HG03196 (cell line): ENCODE results near the gene LYRM4.
A peak's percentile ranks its signal among the peaks of the same experiment; 100 is the strongest.

Experiments
- ATAC-seq: cut with Tn5 transposase; IDR thresholded peaks from one replicate; pipeline ENCODE4 v1.9.1; 2021; ENCODE audit not compliant: unreplicated experiment

Gene LYRM4

GRCh38 chr6:5260661-5261544 is at the start of gene LYRM4, which contains the start of gene FARS2:
Gene LYRM4 (minus strand): TSS chr6:5260950. CDS start chr6:5260733, 217 bp downstream.
Gene FARS2 (plus strand): TSS chr6:5261513.
- peak; percentile 80 for ATAC-seq

DNA sequence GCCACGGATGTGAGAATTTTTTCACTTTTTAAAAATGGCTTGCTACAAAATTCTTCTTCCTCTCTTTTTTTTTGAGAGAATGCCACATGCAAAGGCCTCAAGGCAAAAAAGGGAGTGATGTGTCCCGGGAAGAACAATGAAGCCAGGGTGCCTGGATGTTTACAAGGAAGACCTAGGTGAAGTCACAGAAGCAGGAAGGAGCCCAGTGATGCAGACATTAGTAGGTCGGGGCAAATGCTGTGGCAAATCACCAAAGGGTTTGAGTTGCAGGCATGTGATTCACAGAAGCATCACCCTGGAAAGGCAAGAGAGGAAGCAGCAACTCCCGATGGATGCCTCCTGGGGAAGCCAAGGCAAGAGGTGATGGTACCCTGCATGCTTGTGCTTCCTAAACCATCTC is 47.3 kb upstream of the LYRM4 start:
- ATAC-seq, result no peak

- ATAC-seq, result no peak
Measured at GRCh38 chr6:5307058-5307457, 46.3 kb upstream of the LYRM4 start.

- ATAC-seq, result no peak
Measured at GRCh38 chr6:5305968-5306626, 45.3 kb upstream of the LYRM4 start.

DNA sequence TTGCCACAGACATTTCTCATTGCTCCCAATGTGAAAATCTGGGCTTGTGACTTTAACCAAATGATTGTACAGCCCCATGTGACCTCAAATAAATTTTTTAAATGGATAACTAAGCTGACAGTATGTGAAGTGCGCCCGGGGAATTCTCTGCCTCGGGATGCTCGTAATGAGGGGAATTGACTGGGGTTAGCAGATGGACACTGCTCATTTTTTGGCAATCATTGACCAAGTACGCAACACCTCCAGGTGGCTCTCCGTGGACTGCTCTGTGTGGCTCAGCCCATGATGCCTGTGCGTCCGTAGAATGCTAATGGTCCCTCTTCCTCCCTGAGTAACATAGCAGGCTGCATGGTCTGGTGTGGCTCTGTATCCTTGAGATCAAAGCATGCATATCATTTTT is 42.9 kb upstream of the LYRM4 start:
- no peak for ATAC-seq

DNA sequence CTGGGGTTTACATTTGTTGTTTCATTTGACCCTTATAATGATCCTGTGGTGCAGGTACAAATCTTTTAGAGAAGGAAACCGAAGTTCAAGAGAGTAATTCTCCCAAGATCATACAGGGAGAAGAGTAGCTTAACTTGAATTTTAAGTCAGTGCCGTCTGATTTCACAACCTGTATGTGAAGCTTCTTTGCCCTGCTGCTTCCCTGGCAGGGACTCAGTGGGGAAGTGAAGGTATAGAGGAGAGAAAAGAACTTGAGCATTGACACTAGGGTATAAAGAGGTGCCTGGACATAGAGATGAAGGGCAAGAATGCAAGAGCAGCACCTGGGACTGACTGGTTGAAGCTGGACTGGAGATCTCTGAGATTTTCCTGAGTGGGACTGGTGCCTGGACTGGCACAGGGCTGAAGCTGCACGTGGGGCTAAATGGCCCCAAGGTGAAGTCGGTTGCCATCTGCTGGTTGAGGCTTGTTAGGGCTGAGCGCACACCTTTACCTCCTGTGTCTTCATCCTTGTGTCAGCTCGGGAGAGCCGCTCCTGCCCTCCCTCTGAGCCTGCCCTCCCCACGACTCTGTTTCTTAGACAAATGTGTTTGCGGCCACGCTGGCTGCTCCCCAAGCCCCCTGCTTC is 42.4 kb upstream of the LYRM4 start:
- peak; percentile 48 for ATAC-seq

DNA sequence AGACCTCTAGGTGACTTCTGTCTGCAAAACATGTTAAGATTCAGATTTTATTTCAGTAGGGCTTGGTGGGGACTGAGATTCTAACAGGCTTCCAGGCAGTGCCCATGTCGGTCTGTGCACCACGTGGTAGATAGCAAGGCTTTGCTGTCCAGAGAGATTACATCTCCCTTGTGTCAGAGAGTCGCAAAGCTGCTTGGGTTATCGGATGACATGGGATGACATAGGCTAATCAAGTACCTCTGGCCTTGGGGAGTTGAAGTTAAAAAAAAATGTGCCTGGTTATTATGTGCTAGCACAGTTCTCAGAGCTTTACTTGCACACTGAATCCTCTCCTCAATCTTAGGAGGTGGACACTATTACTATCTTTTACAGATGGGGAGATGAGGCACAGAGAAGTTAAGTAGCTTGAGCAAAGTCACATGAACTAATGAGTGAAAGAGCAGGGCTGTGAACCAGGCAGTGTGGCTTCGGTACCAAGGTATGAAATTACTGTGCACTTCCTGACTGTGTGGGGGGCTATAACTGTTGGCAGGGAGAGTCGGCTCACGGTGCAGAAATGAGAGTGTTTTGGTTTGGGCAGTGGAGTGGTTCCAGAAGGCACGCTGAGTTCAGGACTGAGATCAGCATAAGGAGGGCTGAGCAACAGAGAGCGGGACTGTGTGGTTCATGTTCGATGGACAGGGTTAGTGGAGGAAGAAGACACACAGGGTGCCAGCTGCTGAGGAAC is 41.6 kb upstream of the LYRM4 start:
- ATAC-seq, result peak; percentile 94

GRCh38 chr6:5300206-5300764 is 39.5 kb upstream of the LYRM4 start:
- ATAC-seq, result no peak

DNA sequence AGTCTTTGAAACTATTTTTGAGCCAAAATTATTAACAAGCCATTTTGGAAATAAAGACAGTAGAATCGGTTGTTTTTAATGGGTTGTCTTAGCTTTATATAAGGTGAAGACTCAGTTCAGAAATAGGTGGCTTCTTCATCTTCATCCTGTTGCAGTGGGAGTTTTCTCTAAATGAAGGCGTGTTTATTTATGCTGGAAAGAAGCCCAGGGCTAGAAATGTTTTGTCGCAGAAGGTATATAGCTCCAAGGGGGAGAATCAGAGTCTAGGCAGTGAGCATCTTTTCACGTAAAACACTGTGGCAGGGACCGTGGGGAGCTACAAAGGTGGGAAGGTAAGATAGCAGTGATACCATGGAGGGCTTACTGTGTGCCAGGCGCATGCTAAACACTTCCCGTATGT is 34.9 kb upstream of the LYRM4 start:
- ATAC-seq, result no peak

DNA sequence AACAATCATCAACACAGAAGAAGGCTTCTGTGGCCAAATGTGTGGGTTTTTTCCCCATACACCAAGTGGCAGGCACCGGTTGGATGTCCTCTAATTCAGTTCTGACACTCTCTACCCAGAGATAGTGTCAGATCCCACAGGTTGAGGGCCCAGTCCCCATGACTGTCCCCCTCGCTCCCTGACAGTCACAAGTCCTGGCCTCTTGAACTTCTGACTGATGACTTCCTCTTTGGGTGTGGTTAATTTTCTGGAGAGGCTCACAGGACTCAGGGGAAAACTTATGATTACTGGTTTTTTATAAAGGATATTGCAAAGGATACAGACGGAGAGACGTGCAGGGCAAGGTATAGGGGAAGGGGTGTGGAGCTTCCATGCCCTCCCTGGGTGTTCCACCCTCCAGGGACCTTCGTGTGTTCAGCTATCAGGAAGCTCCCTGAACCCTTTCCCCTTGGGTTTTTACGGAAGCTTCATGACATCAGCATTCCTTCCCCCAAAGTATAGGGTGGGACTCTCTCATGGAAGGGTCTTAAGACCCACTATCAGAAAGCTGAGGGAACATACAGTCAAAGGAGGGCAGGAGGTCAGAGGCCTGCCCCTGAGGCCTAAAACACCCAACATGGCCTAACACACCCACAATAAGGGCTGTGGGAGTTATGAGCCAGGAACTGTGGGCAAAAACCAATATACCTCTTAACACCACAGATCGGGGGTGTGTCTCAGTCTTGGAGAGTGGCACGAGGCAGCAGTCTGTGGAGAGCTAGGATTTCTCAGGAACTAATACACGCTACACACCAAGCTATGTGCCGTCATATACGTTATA is 33.9 kb upstream of the LYRM4 start:
- ATAC-seq, result no peak

GRCh38 chr6:5293692-5294091 is 32.9 kb upstream of the LYRM4 start:
- no peak for ATAC-seq

- no peak for ATAC-seq
Measured at GRCh38 chr6:5292154-5292553, 31.4 kb upstream of the LYRM4 start.

- no peak for ATAC-seq
Measured at GRCh38 chr6:5290500-5290899, 29.8 kb upstream of the LYRM4 start.

- ATAC-seq, result no peak
Measured at GRCh38 chr6:5290097-5290496, 29.3 kb upstream of the LYRM4 start.

- no peak for ATAC-seq
Measured at GRCh38 chr6:5287966-5288297, 27.2 kb upstream of the LYRM4 start.

DNA sequence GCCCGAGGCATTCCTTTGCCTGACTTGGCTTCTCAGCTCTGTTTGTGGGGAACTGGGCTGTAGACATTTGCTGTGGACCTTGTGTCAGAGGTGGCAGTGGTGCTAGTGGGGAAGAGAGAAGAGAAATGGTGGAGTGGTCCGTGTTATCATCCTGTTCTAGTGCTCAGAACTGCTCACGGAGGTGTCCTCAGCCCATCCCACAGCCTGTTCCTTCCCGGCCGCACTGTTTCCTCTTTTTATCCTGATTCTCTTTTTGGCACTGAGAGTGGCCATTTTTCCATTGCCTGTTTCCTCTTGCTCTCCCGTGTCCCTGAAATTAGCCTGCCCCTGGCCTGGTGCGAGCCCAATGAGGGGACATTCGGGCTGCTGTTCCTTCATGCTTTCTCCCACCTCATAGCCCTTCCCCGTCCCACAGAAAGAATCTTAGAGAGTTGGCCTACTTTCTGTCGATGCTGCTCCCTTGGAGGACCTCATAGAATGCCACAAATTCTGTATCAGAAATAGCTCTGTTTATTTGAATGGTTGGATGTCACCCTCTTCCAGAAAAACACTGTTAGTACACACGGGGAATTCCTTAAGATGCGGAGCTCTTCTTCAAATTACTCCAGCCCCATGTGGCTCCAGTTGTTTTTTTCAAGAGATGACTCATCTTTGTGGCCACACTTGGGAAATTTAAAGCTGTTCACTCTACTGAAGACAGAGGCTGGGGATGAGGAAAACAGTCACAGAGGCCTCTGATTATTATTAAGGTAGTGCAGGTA is 26.6 kb upstream of the LYRM4 start:
- ATAC-seq, result no peak

DNA sequence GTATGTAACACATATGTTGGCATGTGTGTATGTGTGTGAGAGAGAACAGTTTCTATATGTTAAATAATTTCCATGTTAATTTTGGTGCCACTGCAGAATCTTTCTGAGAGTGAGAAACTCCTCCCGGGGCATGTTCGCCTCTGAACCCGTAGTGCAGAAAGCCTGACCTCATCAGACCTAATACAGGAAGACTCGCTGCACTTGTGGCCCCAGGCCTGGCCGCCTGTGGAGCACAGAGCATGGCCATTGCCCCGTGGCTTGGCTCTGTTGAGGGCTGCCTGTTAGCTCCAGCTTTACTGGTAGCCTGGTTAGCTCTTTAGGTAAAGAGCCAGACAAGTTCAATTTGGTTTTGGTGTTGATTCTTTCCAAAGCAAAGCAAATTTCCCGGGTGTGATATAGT is 26.0 kb upstream of the LYRM4 start:
- peak; percentile 58 for ATAC-seq

- ATAC-seq, result no peak
Measured at GRCh38 chr6:5285526-5285925, 24.8 kb upstream of the LYRM4 start.

GRCh38 chr6:5285081-5285480 is 24.3 kb upstream of the LYRM4 start:
- ATAC-seq, result no peak
